ENCODE data around the gene TRAF3. TPM values are rescaled to one million over a fixed set of nuclear protein-coding genes. Genes with fewer than 3 reads are reported as not detected.
"Not testable (repeated sequence)": the region's sequence is repeated elsewhere in the genome, so short reads cannot be mapped to it uniquely, and the experiment has no call there.

TRAF3 gene
- total and polyA plus RNA-seq, 3 donors from 2014 or later = 24.3 to 38.8 (median 38.2) TPM

- Histone ChIP-seq H3K4me1 (no peaks in the 10 kb centered on the region), H3K27ac (no peak overlapping the region), H3K36me3 (ENCODE audit: low read depth, missing control alignments) (no peaks in the 10 kb centered on the region), H3K27me3 (no peaks in the 10 kb centered on the region), H3K9me3 (no peaks in the 10 kb centered on the region), H3K4me3 (no peak overlapping the region)
- TF ChIP-seq CTCF (IDR thresholded peaks at IDR 0.05) (no peak), POLR2A (IDR thresholded peaks at IDR 0.05) (no peak)
- no peak for DNase-seq
- 95 to 96% methylated on average over 2 of the region's 2 CpGs for WGBS, 2 donors
- intact Hi-C loops (cut with DNase I; ENCODE audit: low total_unique reads) = no loop called here
Measured at GRCh38 chr14:102875652-102876051, 98.4 kb downstream of the TRAF3 start.

- H3K36me3 ChIP-seq (ENCODE audit: low read depth, missing control alignments); H3K27ac ChIP-seq; H3K4me3 ChIP-seq; H3K27me3 ChIP-seq; H3K4me1 ChIP-seq; H3K9me3 ChIP-seq; intact Hi-C loops (cut with DNase I; ENCODE audit: low total_unique reads); DNase-seq: not testable (repeated sequence)
- WGBS, 2 donors = 94 to 95% methylated on average over 10 of the region's 10 CpGs
Measured at GRCh38 chr14:102877511-102877910, 100.3 kb downstream of the TRAF3 start.

- Histone ChIP-seq H3K27ac (no peak overlapping the region), H3K4me1 (no peaks in the 10 kb centered on the region), H3K36me3 (ENCODE audit: low read depth, missing control alignments) (no peaks in the 10 kb centered on the region), H3K4me3 (no peak overlapping the region), H3K9me3 (no peaks in the 10 kb centered on the region), H3K27me3 (no peaks in the 10 kb centered on the region)
- 72 to 92% methylated on average over 6 of the region's 6 CpGs for WGBS, 2 donors
- DNase-seq = no peak
- intact Hi-C loops (cut with DNase I; ENCODE audit: low total_unique reads) = no loop called here
- no peak for TF ChIP-seq CTCF (IDR thresholded peaks at IDR 0.05)
- no peak for TF ChIP-seq POLR2A (IDR thresholded peaks at IDR 0.05)
Measured at GRCh38 chr14:102878174-102878969, 101.1 kb downstream of the TRAF3 start.

- Histone ChIP-seq H3K27ac (no peak overlapping the region), H3K9me3 (no peaks in the 10 kb centered on the region), H3K36me3 (ENCODE audit: low read depth, missing control alignments) (no peaks in the 10 kb centered on the region), H3K4me3 (no peak overlapping the region), H3K27me3 (no peaks in the 10 kb centered on the region), H3K4me1 (no peaks in the 10 kb centered on the region)
- no peak for DNase-seq
- intact Hi-C loops (cut with DNase I; ENCODE audit: low total_unique reads) = no loop called here
- WGBS, 2 donors = 92 to 97% methylated on average over 6 of the region's 6 CpGs
- TF ChIP-seq CTCF (IDR thresholded peaks at IDR 0.05) (no peak), POLR2A (IDR thresholded peaks at IDR 0.05) (no peak)
Measured at GRCh38 chr14:102878970-102879460, 101.8 kb downstream of the TRAF3 start.

GRCh38 chr14:102882226-102882906 lies 105.1 kb downstream of the TRAF3 start:
- TF ChIP-seq POLR2A (IDR thresholded peaks at IDR 0.05) = no peak
- TF ChIP-seq CTCF (IDR thresholded peaks at IDR 0.05) = no peak
- no peaks in the 10 kb centered on the region for H3K27me3 ChIP-seq
- intact Hi-C loops (cut with DNase I; ENCODE audit: low total_unique reads) = no loop called here
- no peaks in the 10 kb centered on the region for H3K4me1 ChIP-seq
- no peak overlapping the region for H3K4me3 ChIP-seq
- no peaks in the 10 kb centered on the region for H3K9me3 ChIP-seq
- WGBS, 2 donors = 64 to 88% methylated on average over 5 of the region's 5 CpGs
- DNase-seq = no peak
- H3K27ac ChIP-seq = no peak overlapping the region
- H3K36me3 ChIP-seq (ENCODE audit: low read depth, missing control alignments) = no peaks in the 10 kb centered on the region
